MM.1S (cell line): ENCODE data around the gene ESM1.

Source experiments
- DNase-seq: peaks from one replicate; pipeline ENCODE4 v3.0.0-alpha.2; 2015
- H2AFZ ChIP-seq: fragments of 300-600 bp; sonication (generic); 2 replicates; pipeline ENCODE4 v1.6.0; 2016; ENCODE audit warnings: antibody characterized with exemption, low read length
- H3F3A ChIP-seq: fragments of 300-600 bp; sonication (generic); 2 replicates; pipeline ENCODE4 v1.6.1; 2016; ENCODE audit warnings: mild to moderate bottlenecking, antibody characterized with exemption, low read length, moderate library complexity, mixed read lengths; ENCODE audit not compliant: insufficient read depth
- H3K27ac ChIP-seq: fragments of 300-600 bp; sonication (generic); 2 replicates; pipeline ENCODE4 v1.5.1; 2016; ENCODE audit warnings: mild to moderate bottlenecking, low read length
- H3K27me3 ChIP-seq: fragments of 300-600 bp; sonication (generic); replicated peaks from 2 replicates; pipeline ENCODE4 v1.6.0; 2016; ENCODE audit warnings: low read length; ENCODE audit not compliant: insufficient read depth
- H3K36me3 ChIP-seq: fragments of 300-600 bp; sonication (generic); replicated peaks from 2 replicates; pipeline ENCODE4 v1.6.1; 2016; ENCODE audit warnings: mild to moderate bottlenecking, low read length, mixed read lengths; ENCODE audit not compliant: insufficient read depth
- H3K4me1 ChIP-seq: fragments of 300-600 bp; sonication (generic); 2 replicates; pipeline ENCODE4 v1.6.1; 2016; ENCODE audit warnings: low read length, mixed read lengths
- H3K4me2 ChIP-seq: fragments of 300-600 bp; sonication (generic); 2 replicates; pipeline ENCODE4 v1.6.0; 2016; ENCODE audit warnings: low read depth, low read length
- H3K4me3 ChIP-seq: fragments of 300-600 bp; sonication (generic); 2 replicates; pipeline ENCODE4 v1.5.1; 2016; ENCODE audit warnings: low read length, mixed read lengths
- H3K79me2 ChIP-seq: fragments of 300-600 bp; sonication (generic); 2 replicates; pipeline ENCODE4 v1.6.1; 2016; ENCODE audit warnings: mixed run types, low read length, mixed read lengths
- H3K9ac ChIP-seq: fragments of 300-600 bp; sonication (generic); 2 replicates; pipeline ENCODE4 v1.6.1; 2016; ENCODE audit warnings: low read length, mixed read lengths
- H3K9me2 ChIP-seq: fragments of 300-600 bp; sonication (generic); replicated peaks from 2 replicates; pipeline ENCODE4 v1.6.1; 2016; ENCODE audit warnings: mild to moderate bottlenecking, low read length, mixed read lengths; ENCODE audit not compliant: insufficient read depth
- H3K9me3 ChIP-seq: fragments of 300-600 bp; sonication (generic); replicated peaks from 2 replicates; pipeline ENCODE4 v1.6.1; 2016; ENCODE audit warnings: mild to moderate bottlenecking, low read length, mixed read lengths; ENCODE audit not compliant: insufficient read depth
- H4K20me1 ChIP-seq: fragments of 300-600 bp; sonication (generic); 2 replicates; pipeline ENCODE4 v1.6.1; 2016; ENCODE audit warnings: mild to moderate bottlenecking, low read length, moderate library complexity, mixed read lengths; ENCODE audit not compliant: insufficient read depth
- EZH2 ChIP-seq: fragments of 300-600 bp; sonication (generic); optimal IDR thresholded peaks from 2 replicates; pipeline ENCODE3; 2017; ENCODE audit warnings: low read depth, mild to moderate bottlenecking, antibody characterized with exemption, low read length, mixed read lengths
- EZH2phosphoT487 ChIP-seq: fragments of 300-600 bp; sonication (generic); IDR thresholded peaks from 2 replicates; pipeline ENCODE4 v1.6.1; 2018; ENCODE audit warnings: antibody characterized with exemption, low read length
- TF ChIP-seq, protein P1 (sequence below): fragments of 300-600 bp; sonication (generic); IDR thresholded peaks from 2 replicates; pipeline ENCODE4 v1.5.1; 2016; ENCODE audit warnings: antibody characterized with exemption, low read length, mixed read lengths

ESM1 gene

DNA sequence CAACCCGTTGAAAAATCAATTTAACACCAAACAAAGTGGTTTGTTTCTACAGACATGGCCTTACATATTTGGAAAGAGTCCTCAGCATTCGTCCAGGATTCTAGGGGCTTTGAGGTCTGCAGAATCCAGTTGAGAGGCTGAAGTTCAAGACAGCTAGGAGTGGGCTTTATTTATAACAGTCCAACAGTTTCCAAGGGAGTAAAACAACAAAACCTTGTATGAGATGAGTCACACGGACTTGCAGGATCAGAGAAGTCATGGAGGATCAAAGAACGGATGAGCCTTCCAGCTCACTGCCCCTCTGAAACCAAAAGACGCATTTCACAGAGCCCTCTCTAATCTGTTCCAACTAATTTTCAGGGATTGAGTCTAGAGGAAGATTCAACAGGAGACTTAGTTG is 11.1 kb upstream of the ESM1 start:
- H3K36me3 ChIP-seq = no peaks in the 10 kb centered on the region
- no peak overlapping the region for H3K27ac ChIP-seq
- no peaks in the 10 kb centered on the region for H3K4me1 ChIP-seq
- TF ChIP-seq EZH2 = no peak
- no peak for TF ChIP-seq EZH2phosphoT487
- TF ChIP-seq, protein P1, sequence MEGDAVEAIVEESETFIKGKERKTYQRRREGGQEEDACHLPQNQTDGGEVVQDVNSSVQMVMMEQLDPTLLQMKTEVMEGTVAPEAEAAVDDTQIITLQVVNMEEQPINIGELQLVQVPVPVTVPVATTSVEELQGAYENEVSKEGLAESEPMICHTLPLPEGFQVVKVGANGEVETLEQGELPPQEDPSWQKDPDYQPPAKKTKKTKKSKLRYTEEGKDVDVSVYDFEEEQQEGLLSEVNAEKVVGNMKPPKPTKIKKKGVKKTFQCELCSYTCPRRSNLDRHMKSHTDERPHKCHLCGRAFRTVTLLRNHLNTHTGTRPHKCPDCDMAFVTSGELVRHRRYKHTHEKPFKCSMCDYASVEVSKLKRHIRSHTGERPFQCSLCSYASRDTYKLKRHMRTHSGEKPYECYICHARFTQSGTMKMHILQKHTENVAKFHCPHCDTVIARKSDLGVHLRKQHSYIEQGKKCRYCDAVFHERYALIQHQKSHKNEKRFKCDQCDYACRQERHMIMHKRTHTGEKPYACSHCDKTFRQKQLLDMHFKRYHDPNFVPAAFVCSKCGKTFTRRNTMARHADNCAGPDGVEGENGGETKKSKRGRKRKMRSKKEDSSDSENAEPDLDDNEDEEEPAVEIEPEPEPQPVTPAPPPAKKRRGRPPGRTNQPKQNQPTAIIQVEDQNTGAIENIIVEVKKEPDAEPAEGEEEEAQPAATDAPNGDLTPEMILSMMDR = no peak
- H3K4me3 ChIP-seq = no peak overlapping the region
- H3K9me2 ChIP-seq = no peaks in the 10 kb centered on the region
- no peaks in the 10 kb centered on the region for H3F3A ChIP-seq
- H3K9me3 ChIP-seq = no peaks in the 10 kb centered on the region
- no peak overlapping the region for H3K4me2 ChIP-seq
- no peaks in the 10 kb centered on the region for H3K27me3 ChIP-seq
- H2AFZ ChIP-seq = no peak overlapping the region
- DNase-seq = no peak
- H4K20me1 ChIP-seq = no peaks in the 10 kb centered on the region
- H3K9ac ChIP-seq = no peak overlapping the region
- H3K79me2 ChIP-seq = no peaks in the 10 kb centered on the region

DNA sequence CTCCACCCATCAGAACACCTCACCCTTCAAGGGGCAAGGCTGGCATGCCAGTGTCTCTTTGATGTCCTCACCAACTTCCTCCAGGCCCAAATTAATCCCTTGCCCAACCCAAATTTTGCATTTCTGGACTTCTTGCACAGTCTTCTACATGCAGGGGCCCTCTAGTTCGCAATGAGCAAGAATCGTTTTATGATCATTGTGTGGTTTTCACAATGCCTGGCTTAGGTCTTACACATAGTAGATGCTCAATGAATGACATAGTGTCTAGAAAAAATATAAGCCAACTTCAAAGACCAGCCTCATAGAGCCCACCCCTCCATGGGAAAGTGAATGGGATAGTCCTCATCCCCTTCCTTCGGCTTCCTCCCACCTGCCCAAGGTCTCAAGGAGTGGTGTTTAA is 9.8 kb upstream of the ESM1 start:
- no peak overlapping the region for H3K4me2 ChIP-seq
- H3K9ac ChIP-seq = no peak overlapping the region
- H3K79me2 ChIP-seq = no peaks in the 10 kb centered on the region
- H3F3A ChIP-seq = no peaks in the 10 kb centered on the region
- H3K4me1 ChIP-seq = no peaks in the 10 kb centered on the region
- TF ChIP-seq, protein P1 = no peak
- no peak for TF ChIP-seq EZH2phosphoT487
- no peak for TF ChIP-seq EZH2
- no peak overlapping the region for H3K4me3 ChIP-seq
- H3K27ac ChIP-seq = no peak overlapping the region
- no peaks in the 10 kb centered on the region for H3K27me3 ChIP-seq
- DNase-seq = no peak
- H4K20me1 ChIP-seq = no peaks in the 10 kb centered on the region
- H3K36me3 ChIP-seq = no peaks in the 10 kb centered on the region
- H3K9me3 ChIP-seq = no peaks in the 10 kb centered on the region
- H2AFZ ChIP-seq = no peak overlapping the region
- no peaks in the 10 kb centered on the region for H3K9me2 ChIP-seq

DNA sequence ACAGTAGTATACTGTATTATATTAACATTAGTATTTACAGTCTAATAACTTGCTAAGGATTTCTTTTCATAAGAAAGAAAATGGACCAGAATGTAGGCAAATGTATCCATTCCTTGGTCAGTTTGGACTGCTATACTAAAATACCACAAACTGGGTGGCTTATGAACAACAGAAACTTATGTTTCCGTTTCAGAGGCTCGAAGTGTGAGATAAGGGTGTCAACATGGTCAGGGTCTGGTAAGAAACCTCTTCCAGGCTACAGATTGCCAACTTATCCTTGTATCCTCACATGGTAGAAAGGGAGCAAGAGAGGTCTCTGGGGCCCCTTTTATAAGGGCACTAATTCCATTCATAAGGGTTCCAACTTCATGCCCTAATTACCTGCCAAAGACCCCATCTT is 9.2 kb upstream of the ESM1 start:
- Histone ChIP-seq H3K4me3 (no peak overlapping the region), H3K27me3 (no peaks in the 10 kb centered on the region), H3F3A (no peaks in the 10 kb centered on the region), H3K9ac (no peak overlapping the region), H3K36me3 (no peaks in the 10 kb centered on the region), H4K20me1 (no peaks in the 10 kb centered on the region), H3K4me1 (no peaks in the 10 kb centered on the region), H3K4me2 (no peak overlapping the region), H3K27ac (no peak overlapping the region), H3K79me2 (no peaks in the 10 kb centered on the region), H2AFZ (no peak overlapping the region), H3K9me3 (no peaks in the 10 kb centered on the region), H3K9me2 (no peaks in the 10 kb centered on the region)
- TF ChIP-seq EZH2phosphoT487 = no peak
- DNase-seq = no peak

DNA sequence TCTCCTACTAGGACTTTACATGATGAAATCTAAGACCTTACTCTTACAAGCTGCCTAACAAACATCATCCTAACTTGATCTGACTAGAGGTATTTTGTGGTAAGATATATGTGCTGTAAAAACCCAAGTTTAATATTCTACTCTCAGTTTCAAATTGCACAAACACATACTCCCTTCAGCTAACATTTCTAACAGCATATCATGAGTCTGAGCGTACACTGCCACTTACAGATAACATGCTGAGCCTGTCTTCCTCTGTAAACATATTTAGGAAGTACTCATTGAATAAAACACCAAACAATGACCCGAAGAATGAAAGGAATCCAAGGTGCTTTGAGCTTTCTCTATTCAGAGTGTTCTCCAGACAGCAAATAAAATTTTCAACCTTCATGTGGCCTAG is 7.9 kb upstream of the ESM1 start:
- DNase-seq = no peak
- no peaks in the 10 kb centered on the region for H3K4me1 ChIP-seq
- no peak for TF ChIP-seq EZH2
- H4K20me1 ChIP-seq = no peaks in the 10 kb centered on the region
- no peak overlapping the region for H3K9ac ChIP-seq
- H3K79me2 ChIP-seq = no peaks in the 10 kb centered on the region
- H3K36me3 ChIP-seq = no peaks in the 10 kb centered on the region
- no peak overlapping the region for H3K4me3 ChIP-seq
- no peak overlapping the region for H2AFZ ChIP-seq
- H3K27ac ChIP-seq = no peak overlapping the region
- no peaks in the 10 kb centered on the region for H3K27me3 ChIP-seq
- no peak overlapping the region for H3K4me2 ChIP-seq
- H3K9me2 ChIP-seq = no peaks in the 10 kb centered on the region
- H3F3A ChIP-seq = no peaks in the 10 kb centered on the region
- no peaks in the 10 kb centered on the region for H3K9me3 ChIP-seq
